PC-9 (cell line): ENCODE results near the gene CDKN2B-AS1. TPM values are rescaled to one million over a fixed set of nuclear protein-coding genes. Genes with fewer than 3 reads are reported as not detected.

Experiments used
- BruUV-seq: library from RNA; stranded (reverse); fragments of 400-500 nt; replicated peaks from 2 replicates; lab custom pipeline; 2021; lab: Mats Ljungman, UMichigan
- CTCF ChIA-PET: fragments of 300-600 bp; sonication (Branson Sonifier 250); formaldehyde crosslinking; loops from one replicate; lab custom pipeline; 2022; ENCODE audit warnings: antibody characterized with exemption; lab: Charles Lee
- POLR2A ChIA-PET: fragments of 300-600 bp; sonication (Branson Sonifier 250); formaldehyde crosslinking; loops from one replicate; lab custom pipeline; 2022; ENCODE audit warnings: antibody characterized with exemption; ENCODE audit not compliant: unreplicated experiment; lab: Charles Lee
- DNase-seq, 2 experiments: peaks; one replicate each; pipeline versions ENCODE4 v3.0.0 to v3.0.0-alpha.2; 2015 to 2022; ENCODE audit warnings: mixed read lengths in 1 of 2
- H2AFZ ChIP-seq: fragments of 200-600 bp; sonication (generic); 2 replicates; pipeline ENCODE4 v1.8.1; 2017; ENCODE audit warnings: antibody characterized with exemption
- H3F3A ChIP-seq: fragments of 200-600 bp; sonication (generic); 2 replicates; pipeline ENCODE4 v1.8.1; 2017; ENCODE audit warnings: antibody characterized with exemption, mild to moderate bottlenecking, low read depth; ENCODE audit not compliant: insufficient read depth
- H3K27ac ChIP-seq: fragments of 200-600 bp; sonication (generic); 2 replicates; pipeline ENCODE4 v1.6.1; 2016; ENCODE audit warnings: mixed run types
- H3K27me3 ChIP-seq: fragments of 200-600 bp; sonication (generic); 2 replicates; pipeline ENCODE4 v1.6.1; 2016; ENCODE audit warnings: low read depth, mixed run types; ENCODE audit not compliant: insufficient read depth
- H3K36me3 ChIP-seq: fragments of 200-600 bp; sonication (generic); 2 replicates; pipeline ENCODE4 v1.6.1; 2016; ENCODE audit warnings: low read depth, mixed run types
- H3K4me1 ChIP-seq: fragments of 200-600 bp; sonication (generic); replicated peaks from 2 replicates; pipeline ENCODE4 v1.6.1; 2016; ENCODE audit warnings: mixed run types; ENCODE audit not compliant: insufficient read depth
- H3K4me2 ChIP-seq: fragments of 200-600 bp; sonication (generic); 2 replicates; pipeline ENCODE4 v1.6.1; 2017; ENCODE audit warnings: mixed run types
- H3K4me3 ChIP-seq: fragments of 200-600 bp; sonication (generic); 2 replicates; pipeline ENCODE4 v1.6.1; 2016; ENCODE audit warnings: mixed run types
- H3K79me2 ChIP-seq: fragments of 200-600 bp; sonication (generic); 2 replicates; pipeline ENCODE4 v1.6.1; 2017; ENCODE audit warnings: low read depth, mixed run types
- H3K9me2 ChIP-seq: fragments of 200-600 bp; sonication (generic); 2 replicates; pipeline ENCODE4 v1.8.1; 2017; ENCODE audit warnings: mild to moderate bottlenecking; ENCODE audit not compliant: insufficient read depth
- H3K9me3 ChIP-seq: fragments of 200-600 bp; sonication (generic); 2 replicates; pipeline ENCODE4 v1.8.1; 2016; ENCODE audit warnings: low read depth; ENCODE audit not compliant: insufficient read depth
- H4K20me1 ChIP-seq: fragments of 200-600 bp; sonication (generic); 2 replicates; pipeline ENCODE4 v1.8.1; 2017; ENCODE audit not compliant: insufficient read depth
- CTCF ChIP-seq: fragments of 200-600 bp; sonication (generic); conservative IDR thresholded peaks from 2 replicates; pipeline ENCODE4 v1.6.1; 2017; ENCODE audit warnings: mixed run types, antibody characterized with exemption, mild to moderate bottlenecking, moderate library complexity
- EZH2 ChIP-seq: fragments of 200-600 bp; sonication (generic); IDR thresholded peaks from 2 replicates; pipeline ENCODE4 v1.8.0; 2017; ENCODE audit warnings: antibody characterized with exemption, low read depth
- intact Hi-C: fragments of 100-400 bp; cut with micrococcal nuclease; formaldehyde crosslinking; loops from one replicate; pipeline ENCODE4 v1.10.0; 2022; ENCODE audit not compliant: unreplicated experiment
- total RNA-seq: library from RNA; stranded (reverse); gene quantifications from 2 replicates; pipeline ENCODE4 v1.2.3, GENCODE V29; 2021

Gene CDKN2B-AS1
- total RNA-seq, 1 experiment from 2014 or later, result 11.6 TPM

- no TSS peak for BruUV-seq
- Histone ChIP-seq H3F3A (peaks cover 33% of the 10 kb centered on the region), H3K27me3 (no peaks in the 10 kb centered on the region), H3K4me1 (peaks cover 57% of the 10 kb centered on the region), H3K9me2 (no peaks in the 10 kb centered on the region), H3K4me2 (peak overlapping the region; percentile 34; the same call in 1 of the 2 replicates), H3K4me3 (no peak overlapping the region), H4K20me1 (no peaks in the 10 kb centered on the region), H3K36me3 (no peaks in the 10 kb centered on the region), H2AFZ (no peak overlapping the region), H3K27ac (0 out of 2 replicates have a peak overlapping the region, but pooled peaks have one; percentile 24), H3K79me2 (no peaks in the 10 kb centered on the region), H3K9me3 (no peaks in the 10 kb centered on the region)
- DNase-seq, result peak in 1 of 2 experiments; percentile 39
- POLR2A ChIA-PET, result no interaction called here
- CTCF ChIA-PET, result interaction anchor here (0.6 to 1.4 kb wide), 3 partner anchors 9 to 225 kb away, joined by 3 to 5 read pairs (median 4); partner anchors contain the start of gene CDKN2B
- TF ChIP-seq EZH2 (no peak), CTCF (peak; percentile 51; the same call in 1 of the 2 replicates)
- intact Hi-C loops, result loop anchor here (2.0 to 5.0 kb wide), 4 partner anchors 29 to 223 kb away; partner anchors contain the start of gene CDKN2B
These were observed 43.5 kb downstream of the CDKN2B-AS1 start for GRCh38 chr9:22037954-22038690.

GRCh38 chr9:22039258-22039657, 44.7 kb downstream of the CDKN2B-AS1 start:
- DNase-seq, result no peak
- Histone ChIP-seq H3K27ac (peak overlapping the region; percentile 91; the same call in 1 of the 2 replicates), H3K4me1 (peaks cover 63% of the 10 kb centered on the region), H3F3A (peaks cover 33% of the 10 kb centered on the region), H3K9me2 (no peaks in the 10 kb centered on the region), H3K4me2 (no peak overlapping the region), H3K9me3 (no peaks in the 10 kb centered on the region), H3K4me3 (no peak overlapping the region), H3K36me3 (no peaks in the 10 kb centered on the region), H4K20me1 (no peaks in the 10 kb centered on the region), H3K79me2 (no peaks in the 10 kb centered on the region), H3K27me3 (no peaks in the 10 kb centered on the region), H2AFZ (no peak overlapping the region)
- intact Hi-C loops, result loop anchor here (2.0 to 5.0 kb wide), 3 partner anchors 30 to 78 kb away; partner anchors contain the start of gene CDKN2B
- TF ChIP-seq EZH2 (no peak), CTCF (no peak)
- no TSS peak for BruUV-seq
- POLR2A ChIA-PET, result interaction anchor here (0.6 kb wide), 1 partner anchor 79 kb away, joined by 3 read pairs; no protein-coding TSS in a partner anchor
- CTCF ChIA-PET, result interaction anchor here (1.0 kb wide), 1 partner anchor 31 kb away, joined by 4 read pairs; no protein-coding TSS in a partner anchor

DNA sequence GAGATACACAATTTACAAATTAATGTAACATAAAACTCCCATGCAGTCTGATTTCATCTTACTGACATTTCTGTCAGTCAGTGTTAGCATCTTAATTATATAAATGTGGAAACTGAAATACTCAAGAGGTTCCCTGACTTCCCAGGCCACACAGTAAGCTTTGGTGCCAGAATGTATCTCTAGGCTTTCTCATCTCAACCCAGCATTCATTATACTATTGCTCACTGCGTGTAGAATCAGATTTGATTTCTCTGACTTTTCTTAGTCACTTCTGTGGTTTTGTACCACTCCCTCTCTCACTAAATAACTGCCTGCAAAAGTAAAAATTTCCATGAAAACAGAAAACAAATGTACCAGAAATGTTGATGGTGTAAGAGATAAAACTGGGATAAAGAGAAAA, 46.2 kb downstream of the CDKN2B-AS1 start:
- Histone ChIP-seq H3K4me2 (peak overlapping the region; percentile 72), H3K4me3 (peak overlapping the region; percentile 20; the same call in 1 of the 2 replicates), H3K4me1 (peaks cover 66% of the 10 kb centered on the region), H3K27ac (peak overlapping the region; percentile 91), H3K79me2 (no peaks in the 10 kb centered on the region), H3K36me3 (no peaks in the 10 kb centered on the region), H2AFZ (no peak overlapping the region; the same call in 1 of the 2 replicates), H3K9me2 (no peaks in the 10 kb centered on the region), H3K27me3 (no peaks in the 10 kb centered on the region), H4K20me1 (no peaks in the 10 kb centered on the region), H3K9me3 (no peaks in the 10 kb centered on the region), H3F3A (peaks cover 33% of the 10 kb centered on the region)
- ChIA-PET CTCF (interaction anchor here (0.6 kb wide), 1 partner anchor 91 kb away, joined by 15 read pairs; no protein-coding TSS in a partner anchor), POLR2A (interaction anchor here (0.6 kb wide), 1 partner anchor 44 kb away, joined by 3 read pairs; no protein-coding TSS in a partner anchor)
- intact Hi-C loops, result loop anchor here (2.0 to 5.0 kb wide), 4 partner anchors 44 to 198 kb away; no protein-coding TSS in a partner anchor
- no TSS peak for BruUV-seq
- TF ChIP-seq CTCF (no peak), EZH2 (no peak)
- DNase-seq, result peak in 1 of 2 experiments; percentile 38
